Endothelial cell (in vitro differentiated cells): ENCODE measurements around the gene OVOL2. TPM values are rescaled to one million over a fixed set of nuclear protein-coding genes. Genes with fewer than 3 reads are reported as not detected.

Source experiments
- DNase-seq: peaks from one replicate; pipeline ENCODE4 v3.0.0; 2021; ENCODE audit warnings: low spot score
- H3K27ac Mint-ChIP-seq: one replicate; pipeline ENCODE4 v1.8.0; 2021; ENCODE audit warnings: mixed read lengths, inconsistent platforms; ENCODE audit not compliant: unreplicated experiment
- H3K27me3 Mint-ChIP-seq: one replicate; pipeline ENCODE4 v1.8.0; 2021; ENCODE audit warnings: mild to moderate bottlenecking, moderate library complexity, mixed read lengths, inconsistent platforms; ENCODE audit not compliant: unreplicated experiment
- H3K36me3 Mint-ChIP-seq: one replicate; pipeline ENCODE4 v1.8.0; 2021; ENCODE audit warnings: mild to moderate bottlenecking, low read depth, mixed read lengths, inconsistent platforms; ENCODE audit not compliant: unreplicated experiment
- H3K4me1 Mint-ChIP-seq: one replicate; pipeline ENCODE4 v1.8.0; 2021; ENCODE audit warnings: mild to moderate bottlenecking, mixed read lengths, inconsistent platforms; ENCODE audit not compliant: unreplicated experiment
- H3K4me3 Mint-ChIP-seq: one replicate; pipeline ENCODE4 v1.8.0; 2021; ENCODE audit warnings: mild to moderate bottlenecking, mixed read lengths, inconsistent platforms; ENCODE audit not compliant: unreplicated experiment
- H3K9me3 Mint-ChIP-seq: one replicate; pipeline ENCODE4 v1.8.0; 2021; ENCODE audit warnings: mixed read lengths, inconsistent platforms; ENCODE audit not compliant: unreplicated experiment
- total RNA-seq: library from RNA; stranded (reverse); fragmentation: NEBNext Ultra II Directional; extraction: Animal tissue kit (Norgen Biotek cat#: 25700); gene quantifications from one replicate; pipeline ENCODE4 v1.2.1, GENCODE V29; 2021; ENCODE audit not compliant: unreplicated experiment
- TF ChIP-seq, protein P1 (sequence below): fragments of 200-600 bp; sonication (generic); IDR thresholded peaks from one replicate; pipeline ENCODE4 v1.5.0; 2021; ENCODE audit warnings: antibody characterized with exemption; ENCODE audit not compliant: unreplicated experiment

The OVOL2 gene
- total RNA-seq, 1 donor from 2014 or later: not detected

DNA sequence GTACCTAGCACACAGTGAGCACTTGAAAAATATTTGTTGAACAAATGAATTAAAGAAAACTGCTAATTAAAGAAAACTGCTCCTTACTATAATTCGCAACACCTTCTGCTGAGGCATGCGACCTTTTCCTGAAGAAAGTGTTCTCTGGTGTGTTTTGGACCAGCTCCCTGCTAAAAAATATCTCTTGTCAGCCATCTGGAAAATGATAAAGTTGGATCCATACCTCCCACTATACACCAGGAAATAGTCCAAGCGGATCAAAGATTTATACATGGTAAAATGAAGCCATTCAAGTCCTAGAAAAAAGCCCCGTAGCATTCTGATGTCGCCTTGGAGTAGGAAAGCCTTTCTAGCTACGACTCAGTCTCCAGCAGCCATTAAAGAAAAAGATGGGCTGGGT, 43.3 kb downstream of the OVOL2 start:
- no peaks in the 10 kb centered on the region for H3K9me3 Mint-ChIP-seq
- TF ChIP-seq, protein P1, sequence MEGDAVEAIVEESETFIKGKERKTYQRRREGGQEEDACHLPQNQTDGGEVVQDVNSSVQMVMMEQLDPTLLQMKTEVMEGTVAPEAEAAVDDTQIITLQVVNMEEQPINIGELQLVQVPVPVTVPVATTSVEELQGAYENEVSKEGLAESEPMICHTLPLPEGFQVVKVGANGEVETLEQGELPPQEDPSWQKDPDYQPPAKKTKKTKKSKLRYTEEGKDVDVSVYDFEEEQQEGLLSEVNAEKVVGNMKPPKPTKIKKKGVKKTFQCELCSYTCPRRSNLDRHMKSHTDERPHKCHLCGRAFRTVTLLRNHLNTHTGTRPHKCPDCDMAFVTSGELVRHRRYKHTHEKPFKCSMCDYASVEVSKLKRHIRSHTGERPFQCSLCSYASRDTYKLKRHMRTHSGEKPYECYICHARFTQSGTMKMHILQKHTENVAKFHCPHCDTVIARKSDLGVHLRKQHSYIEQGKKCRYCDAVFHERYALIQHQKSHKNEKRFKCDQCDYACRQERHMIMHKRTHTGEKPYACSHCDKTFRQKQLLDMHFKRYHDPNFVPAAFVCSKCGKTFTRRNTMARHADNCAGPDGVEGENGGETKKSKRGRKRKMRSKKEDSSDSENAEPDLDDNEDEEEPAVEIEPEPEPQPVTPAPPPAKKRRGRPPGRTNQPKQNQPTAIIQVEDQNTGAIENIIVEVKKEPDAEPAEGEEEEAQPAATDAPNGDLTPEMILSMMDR: no peak

DNA sequence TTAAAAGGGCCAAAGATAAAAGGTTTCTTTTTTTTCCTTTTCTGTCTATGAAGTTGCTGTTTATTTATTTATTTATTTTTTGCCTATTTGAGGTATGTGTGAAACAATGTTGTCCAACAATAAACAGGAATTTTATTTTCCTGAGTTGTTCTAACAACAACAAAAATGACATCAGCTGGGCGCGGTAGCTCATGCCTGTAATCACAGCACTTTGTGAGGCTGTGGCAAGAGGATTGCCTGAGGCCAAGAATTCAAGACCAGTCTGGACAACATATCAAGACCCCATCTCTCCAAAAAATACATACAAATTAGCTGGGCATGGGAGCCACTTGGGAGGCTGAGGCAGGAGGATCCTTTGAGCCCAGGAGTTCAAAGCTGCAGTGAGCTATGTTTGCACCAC, 44.8 kb downstream of the OVOL2 start:
- DNase-seq: no peak
- no peaks in the 10 kb centered on the region for H3K27me3 Mint-ChIP-seq
- TF ChIP-seq, protein P1: no peak
- H3K4me3 Mint-ChIP-seq: no peak overlapping the region
- no peaks in the 10 kb centered on the region for H3K9me3 Mint-ChIP-seq
- peaks cover 5% of the 10 kb centered on the region for H3K4me1 Mint-ChIP-seq
- H3K27ac Mint-ChIP-seq: no peak overlapping the region
- no peaks in the 10 kb centered on the region for H3K36me3 Mint-ChIP-seq

More for the DNA sequence above, 43.3 kb downstream of the OVOL2 start:
- Mint-ChIP-seq H3K4me1 (peaks cover 5% of the 10 kb centered on the region), H3K4me3 (no peak overlapping the region), H3K27ac (no peak overlapping the region), H3K27me3 (no peaks in the 10 kb centered on the region), H3K36me3 (no peaks in the 10 kb centered on the region)
- no peak for DNase-seq

DNA sequence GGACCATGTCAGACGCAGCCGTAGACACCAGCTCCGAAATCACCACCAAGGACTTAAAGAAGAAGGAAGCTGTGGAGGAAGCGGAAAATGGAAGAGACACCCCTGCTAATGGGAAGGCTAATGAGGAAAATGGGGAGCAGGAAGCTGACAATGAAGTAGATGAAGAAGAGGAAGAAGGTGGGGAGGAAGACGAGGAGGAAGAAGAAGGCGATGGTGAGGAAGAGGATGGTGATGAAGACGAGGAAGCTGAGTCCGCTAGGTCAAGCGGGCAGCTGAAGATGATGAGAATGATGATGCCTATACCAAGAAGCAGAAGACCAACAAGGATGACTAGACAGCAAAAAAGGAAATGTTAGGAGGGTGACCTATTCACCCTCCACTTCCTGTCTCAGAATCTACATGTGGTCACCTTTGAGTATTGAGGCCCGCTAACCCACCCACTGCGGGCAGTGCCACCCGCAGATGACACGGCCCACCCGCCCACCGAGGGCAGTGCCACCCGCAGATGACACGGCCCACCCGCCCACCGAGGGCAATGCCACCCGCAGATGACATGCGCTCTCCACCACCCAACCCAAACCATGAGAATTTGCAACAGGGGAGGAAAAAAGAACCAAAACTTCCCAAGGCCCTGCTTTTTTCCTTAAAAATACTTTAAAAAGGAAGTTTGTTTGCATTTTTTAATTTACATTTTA, 45.6 kb downstream of the OVOL2 start:
- TF ChIP-seq, protein P1: no peak
- no peaks in the 10 kb centered on the region for H3K9me3 Mint-ChIP-seq
- no peak overlapping the region for H3K4me3 Mint-ChIP-seq
- H3K4me1 Mint-ChIP-seq: peaks cover 5% of the 10 kb centered on the region
- no peaks in the 10 kb centered on the region for H3K36me3 Mint-ChIP-seq
- no peaks in the 10 kb centered on the region for H3K27me3 Mint-ChIP-seq
- no peak for DNase-seq
- no peak overlapping the region for H3K27ac Mint-ChIP-seq

DNA sequence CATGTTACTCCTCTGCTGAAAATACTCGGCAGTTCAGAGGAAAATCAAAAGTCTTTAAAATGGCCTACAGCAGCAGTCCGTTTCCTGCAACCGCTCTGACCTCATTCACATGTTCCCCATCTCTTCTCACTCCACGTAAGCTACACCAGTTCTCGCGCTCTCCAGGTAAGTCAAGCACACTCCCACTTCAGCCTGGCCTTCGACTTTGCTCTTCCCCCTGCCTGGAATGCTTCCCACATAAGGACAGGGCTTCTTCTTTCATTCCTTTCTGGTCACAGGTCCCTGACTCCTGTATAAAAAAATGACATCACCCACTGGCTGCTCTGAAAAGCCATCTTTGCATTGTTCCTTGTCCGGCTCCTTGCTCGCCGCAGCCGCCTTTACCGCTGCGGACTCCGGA, 46.2 kb downstream of the OVOL2 start:
- Mint-ChIP-seq H3K27ac (peak overlapping the region; percentile 6), H3K27me3 (peaks cover 1% of the 10 kb centered on the region), H3K4me3 (no peak overlapping the region), H3K4me1 (peaks cover 5% of the 10 kb centered on the region), H3K36me3 (no peaks in the 10 kb centered on the region), H3K9me3 (no peaks in the 10 kb centered on the region)
- TF ChIP-seq, protein P1: no peak
- DNase-seq: no peak

DNA sequence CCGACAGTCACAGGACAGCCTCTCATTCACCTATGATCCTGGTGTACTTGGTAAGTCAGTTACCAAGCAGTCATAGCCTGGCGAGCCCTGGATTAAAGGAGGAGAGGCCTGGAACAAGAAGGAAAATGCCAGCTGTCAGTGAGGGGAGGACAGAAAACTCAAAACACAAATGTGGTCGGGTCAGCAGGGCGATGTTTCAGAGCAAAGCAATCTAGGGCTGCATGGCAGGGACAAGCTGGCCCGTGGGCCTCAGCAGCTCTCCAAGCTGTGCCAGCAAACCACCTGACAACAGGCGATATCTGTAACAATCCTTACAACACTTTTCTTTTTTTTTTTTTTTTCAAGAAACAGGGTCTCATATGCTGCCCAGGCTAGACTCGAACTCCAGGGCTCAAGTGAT, 48.6 kb downstream of the OVOL2 start:
- H3K27ac Mint-ChIP-seq: no peak overlapping the region

More for the DNA sequence above, 48.6 kb downstream of the OVOL2 start:
- no peaks in the 10 kb centered on the region for H3K9me3 Mint-ChIP-seq
- no peaks in the 10 kb centered on the region for H3K36me3 Mint-ChIP-seq
- TF ChIP-seq, protein P1: no peak
- H3K4me1 Mint-ChIP-seq: peaks cover 5% of the 10 kb centered on the region
- H3K27me3 Mint-ChIP-seq: peaks cover 1% of the 10 kb centered on the region
- no peak overlapping the region for H3K4me3 Mint-ChIP-seq
- DNase-seq: no peak
